GM21717 (cell line): Measurements from ENCODE around the gene SPOCK1.

Source experiments
- ATAC-seq: cut with Tn5 transposase; IDR thresholded peaks from one replicate; pipeline ENCODE4 v1.9.1; 2021; ENCODE audit warnings: mild to moderate bottlenecking, moderate library complexity; ENCODE audit not compliant: unreplicated experiment

SPOCK1 gene

DNA sequence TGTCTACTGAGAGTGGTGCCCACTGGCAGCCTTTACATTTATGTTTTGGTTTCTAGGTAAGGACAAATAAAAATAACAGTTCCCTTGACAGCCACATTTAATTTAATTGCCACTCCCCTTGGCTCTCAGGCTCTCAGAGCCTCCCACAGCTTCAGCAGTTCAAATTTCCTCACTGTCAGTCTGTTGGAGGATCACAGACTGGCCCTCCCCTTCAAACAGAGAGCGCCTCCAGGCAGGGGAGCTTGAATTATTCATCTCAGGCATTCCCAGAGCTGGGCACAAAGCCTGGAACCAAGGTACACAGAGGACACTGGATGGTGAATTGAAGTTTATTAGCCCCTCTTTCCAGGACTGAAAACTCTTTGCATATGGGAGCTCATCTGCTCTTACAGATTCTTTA, 407.7 kb downstream of the SPOCK1 start:
- ATAC-seq, result no peak

DNA sequence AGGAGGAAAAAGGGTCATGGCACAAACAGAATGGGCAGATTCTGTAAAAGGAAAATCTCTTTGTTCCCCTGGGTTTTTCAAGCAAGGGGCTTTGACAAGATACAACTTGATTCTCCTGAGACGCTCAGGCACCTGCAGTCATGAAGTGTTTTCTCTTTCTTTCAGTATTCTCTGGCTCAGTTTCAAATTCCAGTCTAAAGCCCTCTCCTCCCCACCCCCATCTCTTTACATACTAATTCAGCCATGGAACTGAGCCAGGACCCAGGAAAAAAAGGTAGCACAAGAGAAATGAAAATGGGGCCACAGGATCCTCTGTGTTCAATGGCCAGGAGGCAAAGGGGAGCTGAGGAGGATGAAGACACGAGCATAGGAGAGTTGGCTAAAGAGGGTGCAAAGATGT, 408.4 kb downstream of the SPOCK1 start:
- ATAC-seq, result no peak

DNA sequence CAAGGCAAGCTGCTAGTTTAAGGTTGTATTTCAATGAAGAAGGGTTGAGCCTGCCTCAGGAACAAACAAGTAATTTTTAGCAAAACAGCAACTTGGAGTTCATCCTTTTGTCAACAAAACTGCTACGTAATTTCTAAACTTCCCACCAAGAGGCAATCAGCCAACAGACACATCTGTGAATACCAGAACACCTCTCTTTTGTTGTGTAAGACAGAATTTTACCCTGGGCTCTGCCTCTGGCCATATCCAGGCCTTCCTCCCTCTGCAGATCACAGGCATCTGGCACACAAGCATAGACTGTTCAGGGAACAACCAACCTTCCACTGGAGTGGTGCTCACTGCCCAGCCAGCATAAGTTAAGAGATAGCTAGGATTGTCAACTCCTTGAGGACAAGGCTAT, 409.0 kb downstream of the SPOCK1 start:
- no peak for ATAC-seq

DNA sequence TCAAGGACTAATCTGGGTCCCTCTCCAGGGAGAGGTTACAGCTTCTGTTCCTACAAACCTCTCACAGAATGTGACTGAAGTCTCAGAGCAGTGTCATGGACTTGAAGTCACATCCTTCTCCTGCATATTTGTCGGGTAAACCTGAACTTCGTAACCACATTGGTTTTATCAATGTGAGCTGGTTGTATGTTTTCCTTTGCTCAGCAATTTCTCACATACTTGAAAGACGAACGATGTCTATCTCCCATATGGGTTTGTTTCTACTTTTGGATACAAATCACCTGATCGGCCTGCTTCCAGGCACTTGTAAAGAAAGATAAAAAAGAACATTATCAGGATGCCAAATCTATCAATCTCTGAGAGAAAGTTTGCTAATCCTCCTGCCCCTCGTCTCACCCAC, 411.0 kb downstream of the SPOCK1 start:
- ATAC-seq, result no peak

DNA sequence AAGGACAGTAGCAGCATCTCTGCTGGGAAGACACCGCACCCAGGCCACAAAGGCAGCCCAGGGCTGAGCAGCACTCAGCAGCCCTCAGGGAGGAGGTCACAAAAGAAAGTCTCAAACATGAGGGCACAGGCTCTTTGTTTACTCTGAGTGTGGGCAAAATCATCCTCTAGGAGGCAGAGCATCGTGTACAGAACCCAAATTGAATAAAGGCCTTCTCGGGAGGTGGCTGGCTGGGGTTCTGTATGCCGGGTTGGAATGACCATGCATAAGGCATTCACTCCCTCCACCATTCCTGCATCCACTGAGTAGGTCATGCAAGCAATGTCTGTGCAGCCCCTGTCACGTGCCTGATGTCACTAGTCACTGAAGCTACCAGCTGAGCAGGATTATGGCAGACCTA, 412.8 kb downstream of the SPOCK1 start:
- ATAC-seq, result no peak

DNA sequence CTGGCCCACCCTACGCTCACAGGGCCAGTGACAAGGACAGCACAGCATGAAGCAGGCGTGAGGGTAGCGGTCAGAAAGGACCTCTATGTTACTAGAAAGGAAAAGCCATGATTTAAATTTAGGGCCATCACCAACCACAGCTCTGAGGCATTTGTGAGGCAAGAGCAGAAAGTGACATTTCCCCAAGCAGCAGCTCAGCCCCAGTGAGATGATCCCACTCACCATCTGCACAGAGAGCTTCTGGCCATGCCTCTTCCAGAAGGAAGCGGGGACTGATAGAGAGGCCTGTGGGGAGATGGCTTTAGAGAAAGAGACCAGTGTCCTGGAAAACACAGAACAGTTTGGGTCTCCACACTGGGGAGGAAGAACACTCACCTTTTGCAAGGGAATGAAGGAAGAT, 413.9 kb downstream of the SPOCK1 start:
- no peak for ATAC-seq

DNA sequence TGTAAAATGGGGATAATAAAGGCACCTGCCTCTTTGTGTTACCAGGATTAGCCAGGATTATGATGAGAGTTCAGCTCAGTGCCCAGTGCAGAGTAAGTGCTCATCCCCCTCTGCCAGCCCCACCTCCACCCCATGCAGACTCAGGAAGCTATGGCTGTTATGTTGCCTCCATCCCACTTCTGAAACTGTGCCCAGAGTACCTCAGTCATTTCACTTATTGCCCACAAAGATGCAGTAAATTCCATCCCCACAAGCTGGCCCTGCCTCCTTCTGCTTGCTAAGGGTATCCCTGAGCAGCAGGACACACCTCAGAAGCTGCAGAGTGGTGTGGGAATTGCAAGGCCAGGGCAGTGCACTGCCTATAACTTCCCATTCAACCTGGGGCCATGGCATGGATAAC, 415.1 kb downstream of the SPOCK1 start:
- ATAC-seq, result no peak

DNA sequence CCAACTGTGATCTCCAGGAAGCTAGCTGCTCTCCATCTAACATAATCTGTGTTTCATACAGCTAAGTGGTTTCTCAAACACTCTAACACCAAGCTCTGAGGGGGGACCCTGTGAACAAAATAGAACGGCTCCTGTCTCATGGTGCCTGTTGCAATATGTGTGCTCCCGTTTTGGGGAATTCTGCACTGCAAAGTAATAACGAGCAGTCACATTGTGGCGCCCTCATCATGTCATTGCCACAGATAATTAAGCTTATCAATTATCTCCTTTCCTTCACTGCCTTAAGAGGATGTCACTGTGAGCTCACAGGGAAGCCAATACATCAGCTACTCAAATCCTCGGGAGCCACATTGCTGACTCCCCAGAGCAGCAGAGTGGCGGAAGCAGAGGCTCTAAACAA, 416.2 kb downstream of the SPOCK1 start:
- ATAC-seq, result no peak

DNA sequence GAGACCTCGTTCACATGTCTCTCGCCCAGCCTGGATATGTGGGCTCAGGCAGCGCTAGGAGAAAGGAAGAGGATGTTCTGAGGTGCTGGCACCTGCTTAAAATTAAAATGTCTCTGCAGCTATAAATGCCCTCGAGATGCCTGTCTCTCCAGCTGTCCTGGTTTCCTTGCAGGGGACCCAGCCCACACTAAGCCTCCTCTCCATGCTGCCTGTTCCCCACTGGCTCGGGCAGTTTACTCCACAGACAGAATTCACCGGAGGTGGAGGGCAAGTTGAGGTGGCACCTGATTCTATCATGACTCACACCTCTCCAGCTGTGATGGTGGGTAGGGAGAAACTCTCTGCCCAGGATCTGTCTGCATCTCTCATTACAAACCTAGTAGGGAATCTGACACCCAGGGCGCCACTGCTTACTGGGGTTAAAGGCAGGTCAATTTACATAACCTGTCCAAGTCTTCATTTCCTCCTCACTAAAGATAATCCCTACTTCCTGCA, 420.9 kb downstream of the SPOCK1 start:
- ATAC-seq, result no peak

DNA sequence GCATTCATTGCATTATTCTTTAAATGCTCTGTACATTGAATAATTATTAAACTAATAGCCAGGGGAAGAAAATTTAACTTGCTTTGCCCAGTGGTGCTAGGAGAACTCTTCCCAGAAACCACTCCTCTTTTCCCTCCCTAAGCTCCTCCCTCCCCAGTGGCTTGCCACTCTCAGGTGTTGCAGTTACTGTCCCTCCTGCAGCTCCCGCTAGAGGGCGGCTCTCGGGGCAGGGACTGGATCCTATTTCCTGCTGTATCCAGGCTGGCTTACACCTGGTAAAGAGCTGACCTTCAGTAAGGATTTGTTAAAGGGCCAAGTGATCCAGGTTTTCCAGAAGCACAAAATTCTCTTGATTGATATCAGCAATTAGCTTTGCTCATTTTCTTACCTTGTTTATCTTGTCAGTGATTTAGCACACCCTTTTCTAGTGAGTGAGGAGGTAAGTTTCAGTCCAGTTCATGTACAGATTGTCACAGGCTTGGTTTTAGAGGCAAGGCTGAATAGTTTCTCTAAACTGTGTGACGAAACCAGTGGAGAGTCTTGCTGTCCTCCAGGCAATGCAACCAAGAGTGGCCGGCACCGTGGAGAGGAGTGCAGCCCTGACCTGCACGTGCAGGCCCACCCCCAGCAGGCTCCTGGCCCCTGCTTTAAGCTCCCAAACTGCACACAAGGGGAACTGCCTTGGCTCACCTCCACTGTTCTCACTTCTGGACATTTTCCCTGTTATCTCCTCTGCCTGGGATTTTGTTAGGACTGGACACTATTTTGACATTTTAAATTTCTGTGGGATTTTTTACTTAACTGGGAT, 423.8 kb downstream of the SPOCK1 start:
- peak; percentile 71 for ATAC-seq

DNA sequence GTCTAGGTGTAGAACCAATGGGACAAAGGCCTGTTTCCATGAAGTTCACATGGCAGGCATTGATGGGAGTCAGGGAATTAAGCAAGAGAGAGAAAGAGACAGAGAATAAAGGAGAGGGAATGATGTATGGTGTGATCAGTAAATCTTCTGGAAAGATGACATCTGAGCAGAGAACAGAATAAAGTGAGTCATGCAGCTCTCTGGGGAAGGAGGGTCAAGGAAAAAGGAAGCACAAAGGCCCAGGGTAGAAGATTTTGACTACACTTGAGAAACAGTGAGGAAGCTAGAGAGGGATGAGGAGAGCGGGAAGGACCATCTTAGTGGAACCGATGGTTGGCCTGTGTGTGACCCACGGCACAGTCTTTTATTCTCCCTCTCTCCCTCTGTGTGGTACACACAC, 425.9 kb downstream of the SPOCK1 start:
- no peak for ATAC-seq

DNA sequence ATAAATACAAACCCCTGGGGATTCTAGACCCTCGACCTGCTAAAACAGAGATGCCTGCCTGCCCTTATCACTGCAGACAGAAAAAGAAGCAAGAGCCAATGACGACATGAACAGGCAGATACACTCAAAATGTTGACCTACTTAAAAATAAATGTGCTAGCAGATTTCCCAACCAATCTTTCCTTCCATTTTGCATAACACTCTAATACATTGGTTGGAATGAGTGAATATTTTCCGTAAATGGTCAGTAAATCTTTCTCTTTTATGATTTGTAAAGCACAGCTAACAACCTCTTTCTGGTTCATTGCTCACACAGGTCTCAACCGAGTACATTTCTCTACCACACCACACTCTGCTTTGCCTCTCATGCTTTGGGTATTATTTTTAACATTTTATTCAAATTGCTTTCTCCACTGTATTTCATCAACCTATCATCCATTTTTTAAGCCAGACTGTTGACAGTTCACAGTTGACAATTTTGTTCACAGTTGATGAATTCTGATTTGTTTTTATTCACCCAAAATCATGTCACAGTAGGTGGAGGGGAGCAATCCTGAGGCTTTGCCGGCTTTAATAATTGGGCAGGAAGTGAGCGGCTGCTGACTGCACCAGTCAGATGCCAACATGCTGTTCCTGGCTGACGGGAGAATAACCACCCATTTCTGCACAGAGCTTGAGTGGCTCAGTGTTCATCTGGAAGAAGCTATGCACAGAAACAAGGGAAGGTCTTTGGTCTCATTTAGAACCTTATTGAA, 426.6 kb downstream of the SPOCK1 start:
- ATAC-seq, result no peak

DNA sequence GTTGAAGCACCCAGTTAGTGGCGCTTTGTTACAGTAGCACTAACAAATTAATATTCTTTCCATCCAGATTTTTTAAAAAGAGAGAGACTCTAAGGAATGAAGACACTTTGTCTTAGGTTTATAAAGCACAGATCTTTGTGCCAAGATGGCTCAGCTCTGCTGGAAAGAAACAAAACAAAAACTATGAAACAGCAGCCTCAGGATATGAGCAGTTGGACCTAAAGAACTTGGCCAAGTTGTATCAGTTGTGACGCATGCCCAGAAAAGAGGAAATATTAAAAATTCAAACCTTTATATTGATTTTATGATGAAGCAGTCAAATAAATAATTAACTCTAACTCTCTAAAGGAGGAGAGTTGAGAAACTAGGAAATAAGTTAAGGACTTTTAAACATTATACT, 427.2 kb downstream of the SPOCK1 start:
- no peak for ATAC-seq

DNA sequence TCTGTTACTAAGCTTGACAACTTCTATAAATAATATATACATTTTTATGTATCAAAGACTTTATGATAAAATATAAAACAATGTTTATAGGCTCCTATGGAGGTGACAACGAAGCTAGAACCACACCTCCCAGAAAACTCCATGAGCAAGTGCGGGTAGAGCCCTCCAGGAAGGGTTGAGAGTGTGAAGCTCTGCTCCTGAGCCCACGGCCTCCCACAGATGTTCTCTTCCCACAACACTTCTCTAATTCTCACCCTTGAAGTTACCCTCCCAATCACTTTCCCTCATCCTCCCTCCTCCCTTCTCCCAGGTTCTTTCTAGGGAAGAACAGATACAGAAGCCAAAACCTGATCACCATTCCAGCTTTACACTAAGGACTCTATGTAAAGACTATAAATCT, 427.6 kb downstream of the SPOCK1 start:
- no peak for ATAC-seq

DNA sequence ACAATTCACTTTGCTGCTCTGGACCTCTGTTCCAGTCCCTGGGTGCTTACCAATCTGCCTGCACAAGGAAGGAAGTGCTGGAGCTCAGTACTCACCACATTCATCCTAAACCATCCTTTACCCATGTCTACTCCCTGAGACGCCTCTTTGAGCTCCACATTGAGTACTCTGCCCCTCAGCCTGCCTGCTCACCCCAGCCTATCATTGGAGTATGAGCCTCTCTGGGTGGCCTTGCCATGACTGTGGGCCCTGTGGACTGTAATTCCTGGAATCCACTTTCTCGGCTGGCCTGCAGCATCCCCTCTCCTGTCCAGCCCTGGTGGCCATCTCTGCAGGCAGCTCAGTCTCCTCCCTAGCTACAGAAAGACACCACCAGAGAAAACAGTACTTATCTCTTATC, 428.6 kb downstream of the SPOCK1 start:
- no peak for ATAC-seq

DNA sequence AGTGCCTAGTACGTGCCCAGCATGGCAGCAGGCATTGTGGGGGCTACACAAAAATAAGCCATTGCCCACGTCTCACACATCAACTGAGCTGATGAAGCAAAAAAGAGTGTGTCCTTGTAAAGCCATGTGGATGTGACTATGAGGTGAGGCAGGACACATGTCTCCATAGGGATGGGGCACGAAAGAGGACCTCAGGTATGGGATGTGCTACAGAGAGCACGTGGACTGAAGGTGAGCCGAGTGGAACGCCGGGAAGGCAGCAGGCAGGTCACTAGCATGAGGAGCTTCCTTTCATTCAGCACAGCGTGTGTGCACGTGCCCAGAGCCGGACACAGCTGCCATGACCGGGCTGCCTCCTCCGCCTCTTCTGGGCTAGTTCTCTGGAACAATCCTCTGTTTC, 429.8 kb downstream of the SPOCK1 start:
- no peak for ATAC-seq

DNA sequence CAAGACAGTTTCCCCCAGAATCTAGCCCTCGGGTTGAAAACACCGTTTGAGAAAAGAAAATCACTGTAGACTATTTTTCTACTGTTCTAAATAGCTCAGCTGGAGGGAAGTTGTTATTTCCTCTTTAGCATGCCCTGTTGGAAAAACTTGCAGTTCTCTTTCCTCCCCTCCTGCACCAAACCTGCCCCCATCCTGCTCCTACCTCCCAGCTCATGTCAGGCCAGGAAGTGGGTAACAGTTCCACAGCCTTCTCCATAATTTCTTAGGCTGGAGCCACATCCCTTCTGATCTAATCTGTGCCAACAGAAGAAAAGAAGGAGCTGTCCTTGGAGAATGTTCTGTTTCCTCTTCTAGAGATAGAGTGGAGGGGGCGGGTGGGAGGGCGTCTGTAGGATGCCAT, 437.7 kb downstream of the SPOCK1 start:
- ATAC-seq, result no peak

DNA sequence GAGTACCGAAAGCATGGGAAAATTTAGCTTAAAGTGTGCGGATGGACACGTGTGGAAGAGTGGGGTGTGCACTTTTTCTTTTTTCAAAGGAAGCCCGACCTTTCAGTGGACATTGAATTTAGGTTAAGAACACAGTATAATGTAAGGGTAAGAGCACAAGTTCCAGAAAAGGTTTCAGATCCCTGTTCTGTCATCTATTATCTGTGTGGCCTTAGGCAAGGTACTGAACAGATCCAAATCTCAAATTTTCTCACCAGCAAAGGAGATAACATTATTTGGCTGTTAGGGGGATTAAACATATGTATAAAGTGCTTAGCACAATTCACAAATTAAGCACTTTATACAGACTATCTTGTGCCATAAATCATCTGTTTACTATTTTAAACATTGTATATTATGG, 441.0 kb downstream of the SPOCK1 start:
- no peak for ATAC-seq

DNA sequence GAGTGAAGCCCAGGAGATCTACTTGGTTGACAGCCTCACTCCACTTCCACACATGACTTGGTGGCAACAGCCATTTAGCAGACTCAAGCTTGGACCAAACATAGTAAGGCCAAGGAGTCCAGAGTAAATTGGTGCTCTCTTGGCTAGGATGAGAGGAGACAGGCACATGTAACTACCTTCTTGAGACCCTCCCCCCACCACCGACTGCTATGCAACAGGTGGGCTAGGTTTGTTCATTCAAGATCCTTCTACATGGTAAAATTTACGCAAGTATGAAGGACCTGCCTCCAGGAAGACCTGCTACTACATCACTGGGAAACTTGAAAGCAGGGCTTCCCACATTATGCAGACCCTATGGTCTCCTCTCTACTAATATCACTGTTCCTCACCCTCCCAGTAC, 442.4 kb downstream of the SPOCK1 start:
- no peak for ATAC-seq

DNA sequence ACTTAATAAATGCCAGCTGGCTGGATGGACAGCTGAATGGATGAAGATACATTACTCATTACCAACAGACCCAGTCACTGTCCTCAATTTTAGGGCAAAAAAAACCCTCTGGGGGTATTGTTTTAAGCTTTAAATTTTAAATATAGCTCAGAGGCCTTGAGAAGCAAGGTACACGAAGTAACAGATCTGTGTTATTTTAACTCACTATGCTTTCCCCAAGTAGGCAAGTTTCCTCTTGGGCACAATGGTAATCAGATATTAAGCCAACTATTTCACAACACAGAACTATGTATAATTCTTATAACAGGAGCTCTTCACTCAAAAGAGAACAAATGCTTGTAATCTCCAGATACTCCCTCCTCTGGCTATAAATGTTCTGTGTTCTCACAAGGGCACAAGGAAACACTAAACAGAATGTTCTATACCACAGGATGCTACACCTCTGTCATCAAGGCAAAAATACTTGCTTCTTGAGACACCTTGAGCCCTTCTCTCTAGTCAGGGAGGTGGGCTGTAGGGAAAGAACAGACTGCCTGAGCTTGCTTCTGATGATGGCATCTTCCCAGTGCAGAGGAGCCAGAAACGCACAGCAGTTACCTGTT, 443.8 kb downstream of the SPOCK1 start:
- ATAC-seq, result no peak

DNA sequence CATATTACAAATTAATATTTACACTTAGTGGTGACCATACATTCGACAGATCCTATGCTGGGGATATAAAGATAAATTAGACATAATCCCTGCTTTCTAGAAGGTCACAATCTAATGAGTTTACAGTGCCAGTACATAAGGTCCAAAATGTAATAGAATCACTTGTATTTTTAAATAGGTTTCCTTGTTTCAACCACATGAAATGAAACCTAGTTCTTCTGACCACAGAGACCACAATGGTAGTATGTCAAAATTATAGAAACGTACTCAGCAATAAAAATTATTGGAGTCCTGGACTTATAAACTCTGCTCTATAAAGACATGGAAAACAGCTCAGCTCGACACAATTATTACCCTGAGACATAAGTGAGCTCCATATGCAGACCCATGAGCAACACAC, 444.3 kb downstream of the SPOCK1 start:
- no peak for ATAC-seq

DNA sequence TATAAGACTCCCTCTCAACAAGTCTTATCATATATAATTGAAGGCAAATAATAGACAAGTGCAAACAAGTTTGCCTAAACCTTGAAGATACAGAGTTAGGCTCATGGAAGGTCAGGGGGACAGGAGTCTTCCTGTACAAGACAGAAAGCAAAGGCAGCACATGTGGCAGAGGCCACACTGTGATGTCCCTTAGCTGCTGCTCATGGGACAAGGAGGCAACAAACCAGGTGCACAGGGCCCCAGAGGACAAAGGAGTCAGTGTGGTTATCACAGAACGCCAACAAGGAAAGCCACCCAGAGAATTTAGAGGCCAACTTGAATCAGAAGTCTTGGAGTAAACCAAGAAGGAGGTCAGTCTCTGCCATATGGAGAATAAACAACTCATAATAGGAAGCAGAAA, 444.8 kb downstream of the SPOCK1 start:
- ATAC-seq, result no peak
